Measurements from ENCODE around the gene ERH. TPM values are rescaled to one million over a fixed set of nuclear protein-coding genes. Genes with fewer than 3 reads are reported as not detected.

The ERH gene
- total RNA-seq, 1 donor: 110 TPM

GRCh38 chr14:69344171-69344570, 53.9 kb downstream of the ERH start:
- TF ChIP-seq CTCF (IDR thresholded peaks at IDR 0.05; ENCODE audit: insufficient read depth, low read length): no peak
- DNase-seq (ENCODE audit: low read depth): no peak
- H3K4me3 ChIP-seq (ENCODE audit: low read depth, low read length): no peak overlapping the region

- TF ChIP-seq CTCF (IDR thresholded peaks at IDR 0.05; ENCODE audit: insufficient read depth, low read length): no peak
- DNase-seq (ENCODE audit: low read depth): peak; percentile 51
- no peak overlapping the region for H3K4me3 ChIP-seq (ENCODE audit: low read depth, low read length)
Observed at GRCh38 chr14:69342928-69343525, 55.1 kb downstream of the ERH start.

- no peak for DNase-seq (ENCODE audit: low read depth)
- TF ChIP-seq CTCF (IDR thresholded peaks at IDR 0.05; ENCODE audit: insufficient read depth, low read length): no peak
- H3K4me3 ChIP-seq (ENCODE audit: low read depth, low read length): no peak overlapping the region
Observed at GRCh38 chr14:69339426-69339825, 58.7 kb downstream of the ERH start.

GRCh38 chr14:69337984-69338383, 60.1 kb downstream of the ERH start:
- DNase-seq (ENCODE audit: low read depth): no peak
- H3K4me3 ChIP-seq (ENCODE audit: low read depth, low read length): no peak overlapping the region
- TF ChIP-seq CTCF (IDR thresholded peaks at IDR 0.05; ENCODE audit: insufficient read depth, low read length): no peak

GRCh38 chr14:69335371-69335771, 62.7 kb downstream of the ERH start:
- no peak overlapping the region for H3K4me3 ChIP-seq (ENCODE audit: low read depth, low read length)
- TF ChIP-seq CTCF (IDR thresholded peaks at IDR 0.05; ENCODE audit: insufficient read depth, low read length): no peak
- DNase-seq (ENCODE audit: low read depth): peak; percentile 27

- TF ChIP-seq CTCF (IDR thresholded peaks at IDR 0.05; ENCODE audit: insufficient read depth, low read length): no peak
- DNase-seq (ENCODE audit: low read depth): no peak
- no peak overlapping the region for H3K4me3 ChIP-seq (ENCODE audit: low read depth, low read length)
Observed at GRCh38 chr14:69334576-69334975, 63.5 kb downstream of the ERH start.

GRCh38 chr14:69333791-69334337, 64.2 kb downstream of the ERH start:
- H3K4me3 ChIP-seq (ENCODE audit: low read depth, low read length): no peak overlapping the region
- no peak for TF ChIP-seq CTCF (IDR thresholded peaks at IDR 0.05; ENCODE audit: insufficient read depth, low read length)
- DNase-seq (ENCODE audit: low read depth): no peak
